PC-3 (cell line): ENCODE measurements around the gene CTNND2.

Source experiments
- CTCF ChIP-seq: fragments of 300-600 bp; sonication (generic); conservative IDR thresholded peaks from 2 replicates; pipeline ENCODE4 v1.5.1; 2017; ENCODE audit warnings: antibody characterized with exemption, low read depth, mild to moderate bottlenecking, low read length
- EZH2 ChIP-seq: fragments of 300-600 bp; sonication (generic); IDR thresholded peaks from one replicate; pipeline ENCODE4 v1.6.1; 2017; ENCODE audit warnings: antibody characterized with exemption, mild to moderate bottlenecking, low read length; ENCODE audit not compliant: unreplicated experiment

GRCh38 chr5:11396917-11397316 lies 507.3 kb downstream of the CTNND2 start:
- TF ChIP-seq CTCF = no peak
- TF ChIP-seq EZH2 = no peak
